GM12878 (cell line): ENCODE results near the gene WWOX. TPM values are rescaled to one million over a fixed set of nuclear protein-coding genes. Genes with fewer than 3 reads are reported as not detected.

ENCODE experiments used
- ATAC-seq: fragments of 200-7000 bp; cut with Tn5 transposase; 3 replicates; pipeline ENCODE4 v1.9.1; 2020; ENCODE audit warnings: mild to moderate bottlenecking, moderate library complexity
- BruUV-seq: library from RNA; stranded (reverse); fragments of 400-500 nt; replicated peaks from 2 replicates; lab custom pipeline; 2021; lab: Mats Ljungman, UMichigan
- CTCF ChIA-PET: fragments of 300-600 bp; sonication (Branson Sonifier 250); formaldehyde crosslinking; extraction: SDS; loops from one replicate; lab custom pipeline; 2021; ENCODE audit warnings: inconsistent platforms; lab: Yijun Ruan, JAX
- POLR2A ChIA-PET: fragments of 350-600 bp; formaldehyde crosslinking; extraction: SDS; loops from one replicate; lab custom pipeline; 2021; ENCODE audit warnings: inconsistent platforms; lab: Charles Lee
- RAD21 ChIA-PET: fragments of 300-600 bp; sonication (Branson Sonifier 250); formaldehyde crosslinking; loops from one replicate; lab custom pipeline; 2023; ENCODE audit warnings: antibody characterized with exemption; ENCODE audit not compliant: unreplicated experiment; lab: Charles Lee
- SMC1A ChIA-PET: fragments of 300-600 bp; sonication (Branson Sonifier 250); formaldehyde crosslinking; loops from one replicate; lab custom pipeline; 2023; ENCODE audit not compliant: unreplicated experiment, uncharacterized antibody; lab: Charles Lee
- DNase-seq: peaks from one replicate; pipeline ENCODE4 v3.0.0-alpha.2; 2011; ENCODE audit warnings: low read depth, low spot score
- FAIRE-seq: peaks from 3 replicates; lab custom pipeline; 2011; peaks lifted over from hg19 to GRCh38; lab: Jason Lieb, UNC
- H2AFZ ChIP-seq: 2 replicates; pipeline ENCODE4 v1.6.0; 2011; ENCODE audit warnings: low read depth, low read length, control low read depth; ENCODE audit not compliant: control insufficient read depth
- H3K27ac ChIP-seq: 2 replicates; pipeline ENCODE4 v1.5.1; 2011; ENCODE audit warnings: control low read depth; ENCODE audit not compliant: control insufficient read depth, insufficient read depth
- H3K27me3 ChIP-seq, 2 experiments: replicated peaks in 1 of 2; 2 replicates each; pipeline versions ENCODE4 v1.6.0 to v1.6.1; 2011; ENCODE audit warnings: low read length in 1 of 2; ENCODE audit not compliant: control insufficient read depth in 2 of 2, insufficient read depth in 2 of 2
- H3K36me3 ChIP-seq, 2 experiments: 2 replicates each; pipeline ENCODE4 v1.5.1; 2011; ENCODE audit warnings: low read length in 1 of 2; ENCODE audit not compliant: control insufficient read depth in 2 of 2, insufficient read depth in 2 of 2
- H3K4me1 ChIP-seq: 2 replicates; pipeline ENCODE4 v1.6.1; 2011; ENCODE audit warnings: mild to moderate bottlenecking, low read length, moderate library complexity, mixed read lengths; ENCODE audit not compliant: control insufficient read depth, insufficient read depth
- H3K4me2 ChIP-seq: 2 replicates; pipeline ENCODE4 v1.6.0; 2011; ENCODE audit warnings: control low read depth; ENCODE audit not compliant: control insufficient read depth, insufficient read depth
- H3K4me3 ChIP-seq: fragments of 200-600 bp; sonication (generic); 2 replicates; pipeline ENCODE4 v1.5.1; 2016
- H3K79me2 ChIP-seq: 2 replicates; pipeline ENCODE4 v1.6.0; 2011; ENCODE audit warnings: low read length; ENCODE audit not compliant: control insufficient read depth, insufficient read depth
- H3K9ac ChIP-seq: 2 replicates; pipeline ENCODE4 v1.8.0; 2011; ENCODE audit warnings: low read length, control low read depth, mixed read lengths; ENCODE audit not compliant: control insufficient read depth, insufficient read depth
- H3K9me3 ChIP-seq: replicated peaks from 3 replicates; pipeline ENCODE4 v1.5.1; 2011; ENCODE audit warnings: mild to moderate bottlenecking, low read length; ENCODE audit not compliant: control insufficient read depth, insufficient read depth
- H4K20me1 ChIP-seq: 2 replicates; pipeline ENCODE4 v1.6.0; 2011; ENCODE audit not compliant: control insufficient read depth, insufficient read depth
- CHD1 ChIP-seq: IDR thresholded peaks from 2 replicates; pipeline ENCODE4 v1.6.1; 2012; ENCODE audit warnings: low read depth, low read length, improper control_type of control experiment
- JUND ChIP-seq: IDR thresholded peaks from 2 replicates; pipeline ENCODE4 v1.6.1; 2012; ENCODE audit warnings: low read depth, mild to moderate bottlenecking, low read length, improper control_type of control experiment, moderate library complexity
- MYB ChIP-seq: fragments of 150-350 bp; IDR thresholded peaks from 2 replicates; pipeline ENCODE4 v1.6.1; 2014; ENCODE audit warnings: mild to moderate bottlenecking, low read depth, low read length, borderline replicate concordance
- NFYB ChIP-seq: IDR thresholded peaks from 2 replicates; pipeline ENCODE4 v1.6.1; 2011; ENCODE audit warnings: low read depth, mild to moderate bottlenecking, low read length, improper control_type of control experiment, moderate library complexity; ENCODE audit not compliant: insufficient read depth
- RCOR1 ChIP-seq: conservative IDR thresholded peaks from 2 replicates; pipeline ENCODE4 v1.6.1; 2012; ENCODE audit warnings: low read depth, low read length, improper control_type of control experiment
- ZBTB11 ChIP-seq: fragments of 450-650 bp; formaldehyde crosslinking; IDR thresholded peaks from 2 replicates; pipeline ENCODE4 v1.5.0; 2022; ENCODE audit warnings: mild to moderate bottlenecking, missing genetic modification characterization
- ZBTB4 ChIP-seq: fragments of 450-650 bp; formaldehyde crosslinking; IDR thresholded peaks from 2 replicates; pipeline ENCODE4 v1.4.0; 2022; ENCODE audit warnings: mild to moderate bottlenecking, moderate library complexity
- WGBS: methylation state at CpG from one replicate; pipeline ENCODE4 v1.1.6; 2016; ENCODE audit warnings: low lambda C conversion rate; ENCODE audit not compliant: insufficient replicate concordance, insufficient coverage; ENCODE audit errors: missing lambda C conversion rate; 5-methylcytosine and 5-hydroxymethylcytosine counted together
- in situ Hi-C: fragments of 300-500 bp; cut with MboI; formaldehyde crosslinking; loops from 9 replicates; pipeline ENCODE4 v1.14.3; 2018; ENCODE audit warnings: mixed read lengths
- intact Hi-C: fragments of 100-400 bp; cut with micrococcal nuclease; formaldehyde crosslinking; loops from one replicate; pipeline ENCODE4 v1.14.2; 2022; ENCODE audit not compliant: unreplicated experiment
- polyA plus RNA-seq, 11 experiments: library from polyadenylated mRNA; depleted of rRNA in 4 of 11; unstranded in 6 of 11; stranded (reverse) in 5 of 11; fragments of >200 nt; fragmentation: Nextera tagmentation in 4 of 11; fragmentation: Illumina TruSeq in 1 of 11; extraction: Ambion mirVana in 4 of 11; extraction: Trizol in 1 of 11; gene quantifications; 1 replicate in 1 of 11; 2 replicates in 10 of 11; pipeline versions ENCODE4 v1.2.1 to v1.2.3, GENCODE V29; 2011 to 2016; ENCODE audit warnings: inconsistent platforms in 2 of 11, missing spikeins in 2 of 11, low read depth in 1 of 11
- total RNA-seq, 4 experiments: library from RNA; depleted of rRNA in 3 of 4; stranded (reverse); fragments of >200 nt in 3 of 4; fragmentation: Illumina TruSeq in 1 of 4; extraction: Trizol in 1 of 4; gene quantifications; 2 replicates each; pipeline versions ENCODE4 v1.2.1 to v1.2.3, GENCODE V29; 2013 to 2021

The WWOX gene
- total and polyA plus RNA-seq, 10 of the 15 experiments (the other 5 are each of a cell fraction or from before 2014, with no cell fraction given), result 2.8 to 24.4 (median 17.8) TPM

GRCh38 chr16:78235876-78236275 is 136.4 kb downstream of the WWOX start:
- RAD21 ChIA-PET, result no interaction called here
- FAIRE-seq, result no peak
- intact Hi-C loops, result loop anchor here (1.0 to 10.0 kb wide), 3 partner anchors 114 to 561 kb away; no protein-coding TSS in a partner anchor

GRCh38 chr16:78237841-78238240 is 138.4 kb downstream of the WWOX start:
- Histone ChIP-seq H3K4me1 (no peaks in the 10 kb centered on the region), H3K79me2 (no peaks in the 10 kb centered on the region), H3K27me3 (no peaks in the 10 kb centered on the region), H3K36me3 (no peaks in the 10 kb centered on the region), H3K9ac (no peak overlapping the region), H3K4me2 (no peak overlapping the region), H2AFZ (no peak overlapping the region), H4K20me1 (no peaks in the 10 kb centered on the region; the same call in 1 of the 2 replicates), H3K27ac (no peak overlapping the region), H3K9me3 (no peaks in the 10 kb centered on the region)
- ATAC-seq, result no peak
- CTCF ChIA-PET, result interaction anchor here (0.7 kb wide), 1 partner anchor 114 kb away, joined by 3 read pairs; no protein-coding TSS in a partner anchor
- intact Hi-C loops (loop anchor here (10.0 kb wide), 1 partner anchor 563 kb away; no protein-coding TSS in a partner anchor), in situ Hi-C loops (loop anchor here (5.0 kb wide), 1 partner anchor 116 kb away; no protein-coding TSS in a partner anchor)
- SMC1A ChIA-PET, result no interaction called here
- DNase-seq, result no peak
- RAD21 ChIA-PET, result no interaction called here
- no peak for FAIRE-seq
- 36% methylated on average over 2 of the region's 2 CpGs for WGBS
- POLR2A ChIA-PET, result no interaction called here
- TF ChIP-seq CHD1 (no peak), ZBTB4 (CRISPR knock-in tag) (no peak), ZBTB11 (CRISPR knock-in tag) (no peak), NFYB (no peak)
- TF ChIP-seq, all 136 proteins: peak for 0
- BruUV-seq, result no TSS peak
- no peak overlapping the region for H3K4me3 ChIP-seq

More at GRCh38 chr16:78235876-78236275, 136.4 kb downstream of the WWOX start:
- ChIA-PET SMC1A (no interaction called here), POLR2A (no interaction called here), CTCF (interaction anchor here (1.0 to 4.2 kb wide), 2 partner anchors 103 to 112 kb away, joined by 3 to 34 read pairs; no protein-coding TSS in a partner anchor)
- Histone ChIP-seq H2AFZ (no peak overlapping the region), H3K36me3 (no peaks in the 10 kb centered on the region), H3K4me1 (no peaks in the 10 kb centered on the region), H3K9me3 (no peaks in the 10 kb centered on the region), H3K79me2 (no peaks in the 10 kb centered on the region), H3K4me3 (no peak overlapping the region), H3K27ac (no peak overlapping the region), H3K27me3 (no peaks in the 10 kb centered on the region), H3K9ac (no peak overlapping the region), H4K20me1 (no peaks in the 10 kb centered on the region; the same call in 1 of the 2 replicates), H3K4me2 (no peak overlapping the region)
- WGBS, result 31% methylated on average over 4 of the region's 4 CpGs
- in situ Hi-C loops, result loop anchor here (5.0 kb wide), 1 partner anchor 114 kb away; no protein-coding TSS in a partner anchor
- TF ChIP-seq JUND, result no peak
- TF ChIP-seq MYB, result no peak
- TF ChIP-seq RCOR1, result no peak
- BruUV-seq, result no TSS peak
- no peak for DNase-seq
- ATAC-seq, result no peak
